Lower lobe of right lung (tissue), 2 donors: ENCODE data around the gene ACCS. TPM values are rescaled to one million over a fixed set of nuclear protein-coding genes. Genes with fewer than 3 reads are reported as not detected.

Experiments used
- ATAC-seq, 2 donors: fragments of 200-7000 bp; cut with Tn5 transposase; one replicate each; pipeline ENCODE4 v1.9.1; 2020 to 2022; ENCODE audit warnings: mild to moderate bottlenecking in 2 of 2, moderate library complexity in 2 of 2
- DNase-seq: peaks from one replicate; pipeline ENCODE4 v3.0.0-alpha.2; 2020
- H3K27ac ChIP-seq: fragments of 200-600 bp; one replicate; pipeline ENCODE4 v1.8.0; 2022
- H3K27me3 ChIP-seq: fragments of 200-600 bp; one replicate; pipeline ENCODE4 v1.8.0; 2022; ENCODE audit warnings: low read depth
- H3K36me3 ChIP-seq: fragments of 200-600 bp; one replicate; pipeline ENCODE4 v1.8.0; 2022; ENCODE audit warnings: mild to moderate bottlenecking
- H3K4me1 ChIP-seq: fragments of 200-600 bp; one replicate; pipeline ENCODE4 v1.8.0; 2022
- H3K4me3 ChIP-seq: fragments of 200-600 bp; one replicate; pipeline ENCODE4 v1.8.0; 2022; ENCODE audit warnings: mild to moderate bottlenecking
- H3K9me3 ChIP-seq: fragments of 200-600 bp; one replicate; pipeline ENCODE4 v1.8.0; 2022
- CTCF ChIP-seq: fragments of 200-600 bp; IDR thresholded peaks from one replicate; pipeline ENCODE4 v1.8.0; 2022; ENCODE audit warnings: antibody characterized with exemption, mild to moderate bottlenecking
- intact Hi-C: fragments of 100-400 bp; cut with DNase I; formaldehyde crosslinking; loops from one replicate; pipeline ENCODE4 v1.11.0; 2022
- total RNA-seq: library from RNA; stranded (reverse); fragmentation: NEBNext Ultra II Directional; extraction: Animal tissue kit (Norgen Biotek cat#: 25700); gene quantifications from one replicate; pipeline ENCODE4 v1.2.1, GENCODE V29; 2021
- donor health status: DM: no; HTN: yes; CAD: no; lungs with severe emphysema.

The ACCS gene
- total RNA-seq, 1 donor from 2014 or later: 31.4 TPM

GRCh38 chr11:44090539-44090938 lies 24.5 kb downstream of the ACCS start:
- Histone ChIP-seq H3K36me3 (no peaks in the 10 kb centered on the region), H3K4me3 (no peak overlapping the region), H3K9me3 (no peaks in the 10 kb centered on the region), H3K27ac (no peak overlapping the region), H3K4me1 (peaks cover 5% of the 10 kb centered on the region), H3K27me3 (no peaks in the 10 kb centered on the region)
- ATAC-seq (no peak), DNase-seq (no peak)
- intact Hi-C loops: no loop called here
- TF ChIP-seq CTCF: no peak

GRCh38 chr11:44094260-44094868 lies 28.3 kb downstream of the ACCS start:
- no peak overlapping the region for H3K27ac ChIP-seq
- no peak overlapping the region for H3K4me3 ChIP-seq
- peaks cover 15% of the 10 kb centered on the region for H3K4me1 ChIP-seq
- H3K27me3 ChIP-seq: no peaks in the 10 kb centered on the region
- peak; percentile 81 for TF ChIP-seq CTCF
- intact Hi-C loops: no loop called here
- DNase-seq: no peak
- no peaks in the 10 kb centered on the region for H3K36me3 ChIP-seq
- peak; percentile 65 to 72 for ATAC-seq
- H3K9me3 ChIP-seq: no peaks in the 10 kb centered on the region

- peak within 1 kb of the TSS; percentile 82 for H3K27ac ChIP-seq
- TF ChIP-seq CTCF: peak; percentile 94
- peak within 1 kb of the TSS; percentile 91 for H3K4me3 ChIP-seq
- H3K36me3 ChIP-seq: peaks cover 4% of the 10 kb centered on the region
- H3K4me1 ChIP-seq: peaks cover 15% of the 10 kb centered on the region
- H3K27me3 ChIP-seq: no peaks in the 10 kb centered on the region
- ATAC-seq: peak; percentile 97 to 99
- peak; percentile 94 for DNase-seq
- intact Hi-C loops: no loop called here
- H3K9me3 ChIP-seq: no peaks in the 10 kb centered on the region
Measured at GRCh38 chr11:44095506-44096359, 29.7 kb downstream of the ACCS start, which contains the start of gene EXT2. EXT2 (plus strand) TSS chr11:44095678; CDS start chr11:44107713, 12,035 bp downstream.

GRCh38 chr11:44096360-44097185 lies 30.5 kb downstream of the ACCS start:
- Histone ChIP-seq H3K36me3 (peaks cover 5% of the 10 kb centered on the region), H3K27ac (no peak overlapping the region), H3K4me3 (peak overlapping the region; percentile 91), H3K9me3 (no peaks in the 10 kb centered on the region), H3K4me1 (peaks cover 15% of the 10 kb centered on the region), H3K27me3 (no peaks in the 10 kb centered on the region)
- intact Hi-C loops: no loop called here
- TF ChIP-seq CTCF: no peak
- ATAC-seq (peak in 1 of 2 donors; percentile 39), DNase-seq (no peak)

GRCh38 chr11:44097821-44098220 lies 31.8 kb downstream of the ACCS start:
- Histone ChIP-seq H3K27me3 (no peaks in the 10 kb centered on the region), H3K36me3 (peaks cover 5% of the 10 kb centered on the region), H3K4me1 (peaks cover 15% of the 10 kb centered on the region), H3K9me3 (no peaks in the 10 kb centered on the region), H3K4me3 (no peak overlapping the region), H3K27ac (no peak overlapping the region)
- ATAC-seq: no peak
- TF ChIP-seq CTCF: no peak
- no peak for DNase-seq
- intact Hi-C loops: no loop called here
